ENCODE results near the gene CDYL2.
A peak's percentile ranks its signal among the peaks of the same experiment; 100 is the strongest.
"Not testable (repeated sequence)": the region's sequence is repeated elsewhere in the genome, so short reads cannot be mapped to it uniquely, and the experiment has no call there.

The CDYL2 gene

GRCh38 chr16:80666378-80667250 is 137.8 kb downstream of the CDYL2 start:
- DNase-seq = no peak

- no peak for DNase-seq
Measured at GRCh38 chr16:80665356-80665755, 139.0 kb downstream of the CDYL2 start.

DNA sequence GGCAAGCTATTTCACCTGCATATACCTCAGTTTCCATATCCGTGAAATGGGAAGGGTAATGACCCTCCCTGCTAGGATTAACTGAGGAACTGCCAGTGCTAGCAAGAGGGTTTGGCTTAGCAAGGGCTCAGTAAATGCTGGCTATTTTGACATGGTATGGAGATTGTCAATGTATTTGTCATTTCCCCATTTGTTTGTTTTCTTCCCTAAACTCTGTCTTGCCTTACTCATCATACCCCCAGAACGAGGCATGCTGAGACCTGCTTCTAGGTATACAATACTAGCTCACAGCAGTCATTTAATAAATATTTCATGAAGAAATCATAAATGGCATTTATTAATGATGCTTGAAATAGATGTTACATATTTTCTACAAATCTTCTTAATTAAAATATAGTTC is 139.6 kb downstream of the CDYL2 start:
- no peak for DNase-seq

- no peak for DNase-seq
Measured at GRCh38 chr16:80664226-80664625, 140.2 kb downstream of the CDYL2 start.

DNA sequence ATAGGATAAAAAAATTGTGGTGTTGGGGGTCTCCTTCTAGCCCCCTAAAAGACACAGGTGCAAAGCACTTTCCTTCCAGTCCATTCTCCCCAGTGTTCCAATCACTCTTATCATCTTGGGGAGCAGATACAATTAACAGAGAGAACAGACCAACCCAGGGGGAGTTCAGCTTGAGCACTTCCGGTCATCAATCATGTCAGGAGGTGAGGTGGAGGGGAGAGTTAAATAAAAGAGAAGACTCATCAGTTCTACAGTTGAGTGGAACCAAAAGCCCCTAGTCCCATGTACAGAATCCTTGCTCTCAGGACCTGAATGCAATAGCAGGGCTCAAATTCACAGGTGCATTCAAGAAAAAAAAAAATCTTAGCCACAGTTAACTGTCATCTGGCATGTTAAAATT is 141.3 kb downstream of the CDYL2 start:
- DNase-seq = no peak

DNA sequence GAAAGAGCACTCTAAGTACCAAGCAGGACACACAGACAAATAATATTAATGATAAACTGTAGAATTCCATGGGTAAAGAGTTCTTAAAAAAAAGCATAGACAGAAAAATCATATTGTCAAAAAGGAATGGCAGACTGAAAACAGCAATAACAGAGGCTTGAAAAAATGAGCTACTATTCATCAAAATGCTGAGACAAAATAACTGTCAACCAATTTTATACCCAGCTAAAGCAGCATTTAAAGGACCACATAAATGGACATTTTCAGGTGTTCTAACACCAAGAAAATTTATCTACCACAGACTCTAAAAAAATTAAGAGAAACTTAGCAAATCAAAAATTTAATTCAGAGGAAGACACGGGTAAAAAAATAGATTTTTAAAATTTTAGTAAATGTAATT is 144.5 kb downstream of the CDYL2 start:
- no peak for DNase-seq

GRCh38 chr16:80656711-80657150 is 147.7 kb downstream of the CDYL2 start:
- peak; percentile 16 to 31 for DNase-seq

DNA sequence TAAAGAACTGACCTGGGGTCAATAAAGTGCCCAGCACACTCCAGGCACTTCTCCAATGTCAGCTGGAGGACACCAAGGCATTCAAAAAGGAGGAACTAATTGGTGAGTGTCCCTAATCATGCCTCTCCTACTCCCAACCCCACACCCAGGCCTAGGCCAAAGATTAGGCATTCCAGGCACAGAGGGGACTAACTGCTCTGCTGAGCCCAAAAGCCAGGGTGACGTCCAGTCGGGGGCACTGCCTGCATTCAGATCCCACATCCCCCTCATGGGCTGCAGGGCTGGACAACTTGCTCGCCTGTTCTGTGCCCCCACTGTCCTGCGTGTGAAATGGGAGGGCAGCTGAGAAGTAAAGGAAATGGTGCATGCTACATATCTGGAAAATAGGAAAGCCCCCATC is 148.2 kb downstream of the CDYL2 start:
- no peak for DNase-seq

DNA sequence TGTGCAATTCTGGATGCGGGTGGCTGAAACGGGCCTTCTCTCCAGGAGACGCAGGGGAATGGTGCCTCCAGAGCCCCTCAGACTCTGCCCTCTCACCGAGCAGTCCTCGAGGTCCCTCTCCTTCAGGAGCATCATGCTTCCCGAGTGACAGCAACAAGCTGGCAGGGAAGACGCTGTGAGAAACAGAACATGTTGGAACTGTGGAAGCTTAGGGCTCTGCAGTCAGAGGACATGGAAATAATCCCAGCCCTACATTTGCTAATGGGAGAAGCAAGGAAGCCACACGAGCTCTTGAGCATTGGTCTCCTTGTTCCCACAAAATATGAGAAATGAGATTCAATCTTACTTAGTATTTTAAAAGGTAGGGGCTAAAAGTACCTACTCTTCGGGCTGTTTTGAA is 148.6 kb downstream of the CDYL2 start:
- no peak for DNase-seq

- no peak for DNase-seq
Measured at GRCh38 chr16:80654094-80654862, 150.1 kb downstream of the CDYL2 start.

- no peak for DNase-seq
Measured at GRCh38 chr16:80652441-80652840, 152.0 kb downstream of the CDYL2 start.

GRCh38 chr16:80650281-80650680 is 154.1 kb downstream of the CDYL2 start:
- not testable (repeated sequence) for DNase-seq

GRCh38 chr16:80640316-80640715 is 164.1 kb downstream of the CDYL2 start:
- no peak for DNase-seq

DNA sequence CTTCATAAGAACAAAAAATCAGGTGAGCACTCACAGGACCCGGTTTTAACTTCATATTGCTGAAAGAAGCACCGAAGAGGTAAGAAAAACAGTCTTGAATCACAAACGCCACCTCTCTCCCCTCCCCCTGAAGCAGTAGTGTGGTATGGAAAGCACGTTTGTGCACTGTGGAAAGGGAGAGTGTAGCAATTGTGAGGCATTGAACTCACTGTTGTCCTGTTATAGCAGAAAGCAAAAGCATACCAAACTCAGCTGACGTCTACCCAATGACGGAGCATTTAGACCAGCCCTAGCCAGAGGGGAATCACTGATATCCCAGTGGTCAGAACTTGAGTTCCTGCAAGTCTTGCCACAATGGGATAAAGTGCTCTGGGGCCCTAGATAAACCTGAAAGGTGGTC is 164.8 kb downstream of the CDYL2 start:
- no peak for DNase-seq

- no peak for DNase-seq
Measured at GRCh38 chr16:80637621-80638020, 166.8 kb downstream of the CDYL2 start.

GRCh38 chr16:80631581-80631980 is 172.8 kb downstream of the CDYL2 start:
- no peak for DNase-seq

DNA sequence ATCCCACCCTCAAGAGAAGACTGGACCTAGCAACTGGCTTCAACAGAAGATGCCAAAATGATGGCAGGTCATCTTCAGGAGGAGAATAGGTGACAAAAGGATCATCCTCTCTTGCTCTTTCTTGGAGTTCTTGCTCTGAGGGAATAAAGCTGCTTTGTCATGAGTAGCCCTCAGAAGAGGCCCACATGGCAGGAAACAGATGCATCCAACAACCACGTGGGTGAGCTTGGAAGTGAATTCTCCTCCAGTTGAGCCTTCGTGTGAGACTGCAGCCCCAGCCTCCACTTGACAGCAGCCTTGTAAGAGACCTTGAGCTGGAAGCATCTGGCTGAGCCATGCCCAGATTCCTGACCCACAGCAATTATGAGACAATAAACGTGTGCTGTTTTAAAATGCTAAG is 176.1 kb downstream of the CDYL2 start:
- no peak for DNase-seq

DNA sequence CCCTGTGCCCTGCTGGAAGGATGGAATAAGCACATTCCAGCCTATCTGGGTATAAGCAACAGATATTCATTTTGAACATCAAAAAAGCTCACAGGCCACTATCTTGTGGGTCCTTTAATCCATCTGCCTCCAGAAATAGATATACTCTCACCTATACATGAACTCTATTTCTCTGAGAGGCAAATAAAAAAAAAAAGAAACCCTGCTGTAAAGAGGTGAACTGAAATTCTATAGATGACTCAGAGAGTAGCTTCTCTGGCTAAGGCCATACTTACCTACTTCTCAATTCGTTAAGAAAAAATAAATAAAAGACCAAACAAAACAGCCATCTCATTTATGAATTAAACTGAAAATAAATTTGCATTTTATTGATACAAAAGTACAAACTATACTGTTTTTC is 177.3 kb downstream of the CDYL2 start:
- no peak for DNase-seq

DNA sequence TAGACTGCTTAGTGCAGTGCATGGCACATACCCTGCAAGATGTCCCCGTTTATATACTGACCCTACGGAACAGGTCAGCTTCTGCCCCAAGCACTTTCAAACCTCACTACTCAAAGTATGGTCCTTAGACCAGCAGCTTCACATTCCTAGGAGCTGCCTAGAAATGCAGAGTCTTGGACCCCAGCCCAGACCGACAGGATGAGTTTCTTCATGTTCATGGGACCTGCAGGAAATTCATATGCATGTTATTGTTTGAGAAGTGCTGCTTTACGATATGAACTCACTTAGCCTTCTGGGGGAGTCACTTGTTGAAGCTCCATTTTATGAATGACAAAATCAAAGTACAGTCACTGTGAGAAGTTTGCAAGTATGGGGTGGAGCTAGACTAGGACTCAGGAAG is 181.0 kb downstream of the CDYL2 start:
- DNase-seq = no peak

GRCh38 chr16:80622007-80622406 is 182.4 kb downstream of the CDYL2 start:
- DNase-seq = no peak

DNA sequence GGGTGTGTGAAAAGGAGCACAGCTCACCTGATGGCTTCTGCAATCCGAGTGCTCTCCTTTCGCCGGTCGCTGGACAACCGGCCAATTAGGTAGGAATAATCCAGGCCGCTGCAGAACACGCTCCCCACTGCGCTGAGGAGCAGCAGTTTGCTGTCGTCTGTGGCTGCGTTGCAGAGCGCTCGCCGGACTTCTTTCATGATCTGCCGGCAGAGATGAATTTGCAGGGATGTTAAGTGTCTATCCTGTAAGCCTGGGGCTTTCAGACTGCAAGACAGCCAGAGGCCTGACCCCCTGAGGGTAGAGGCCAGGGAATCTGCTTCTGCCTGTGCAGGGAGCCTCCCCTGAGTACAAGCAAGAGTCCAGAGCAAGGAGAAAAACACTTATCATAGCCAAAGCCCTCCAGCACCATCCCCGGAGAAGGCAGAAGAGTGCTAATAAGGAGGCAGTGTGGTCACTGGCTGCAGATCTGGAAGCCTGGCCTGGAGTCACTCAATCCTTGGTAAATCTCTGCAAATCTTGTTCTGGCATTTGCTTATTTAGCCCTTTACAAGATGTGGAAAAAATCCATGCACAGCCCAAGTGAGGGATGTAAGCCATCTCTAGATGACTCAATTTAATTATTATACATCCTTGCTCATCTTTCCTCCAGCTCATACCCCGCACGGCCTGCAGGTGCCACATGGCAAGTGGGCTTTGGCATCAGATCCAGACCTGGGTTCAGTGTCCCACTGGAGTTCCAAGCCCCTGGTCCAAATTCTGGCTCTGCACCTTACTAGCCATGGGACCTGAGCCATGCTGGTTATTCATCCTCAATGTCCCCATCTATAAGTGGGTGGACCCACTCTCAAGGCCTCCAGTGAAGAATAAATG is 183.4 kb downstream of the CDYL2 start:
- DNase-seq = no peak

DNA sequence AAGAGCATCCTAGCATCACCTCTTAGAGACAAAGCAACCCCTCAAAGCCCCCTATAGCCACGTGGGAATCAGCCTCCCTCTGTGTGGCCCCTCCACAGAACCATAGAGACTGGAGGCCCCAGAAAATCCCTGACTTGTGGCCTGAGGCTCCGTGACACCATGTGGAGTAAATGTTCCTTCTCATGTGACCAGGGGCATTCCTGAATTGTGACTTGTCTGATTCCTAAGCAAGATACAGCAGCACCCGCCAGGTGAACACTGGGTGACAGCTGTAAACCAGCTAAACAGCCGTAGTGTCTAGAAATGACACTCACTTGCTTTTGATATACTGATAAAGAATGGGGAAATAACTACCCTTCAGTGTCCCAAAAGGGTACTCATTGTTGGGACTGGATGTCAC is 184.6 kb downstream of the CDYL2 start:
- DNase-seq = no peak
